GM23338 (cell line): ENCODE measurements around the gene SETMAR. TPM values are rescaled to one million over a fixed set of nuclear protein-coding genes. Genes with fewer than 3 reads are reported as not detected.

Experiments used
- ATAC-seq: fragments of 200-7000 bp; cut with Tn5 transposase; 3 replicates; pipeline ENCODE4 v1.9.1; 2020
- DNase-seq: peaks from one replicate; pipeline ENCODE4 v3.0.0-alpha.2; 2015; ENCODE audit warnings: low spot score
- H2AFZ ChIP-seq: fragments of 200-600 bp; sonication (generic); 2 replicates; pipeline ENCODE4 v1.8.0; 2016; ENCODE audit warnings: antibody characterized with exemption, mild to moderate bottlenecking, moderate library complexity
- H3F3A ChIP-seq: fragments of 200-600 bp; sonication (generic); replicated peaks from 2 replicates; pipeline ENCODE4 v1.8.0; 2017; ENCODE audit warnings: antibody characterized with exemption, mixed run types, low read depth
- H3K27ac ChIP-seq: fragments of 200-600 bp; sonication (generic); 2 replicates; pipeline ENCODE4 v1.6.1; 2016; ENCODE audit warnings: low read depth
- H3K27me3 ChIP-seq: fragments of 200-600 bp; sonication (generic); 2 replicates; pipeline ENCODE4 v1.8.0; 2016; ENCODE audit warnings: mild to moderate bottlenecking, mixed run types, moderate library complexity; ENCODE audit not compliant: insufficient read depth
- H3K36me3 ChIP-seq: fragments of 200-600 bp; sonication (generic); 2 replicates; pipeline ENCODE4 v1.8.0; 2016; ENCODE audit warnings: mild to moderate bottlenecking; ENCODE audit not compliant: insufficient read depth
- H3K4me1 ChIP-seq: fragments of 200-600 bp; sonication (generic); 2 replicates; pipeline ENCODE4 v1.8.0; 2016; ENCODE audit warnings: mild to moderate bottlenecking, moderate library complexity; ENCODE audit not compliant: insufficient read depth
- H3K4me2 ChIP-seq: fragments of 200-600 bp; sonication (generic); 2 replicates; pipeline ENCODE4 v1.7.1; 2017; ENCODE audit warnings: mixed run types
- H3K4me3 ChIP-seq: fragments of 200-600 bp; sonication (generic); 2 replicates; pipeline ENCODE4 v1.6.1; 2016; ENCODE audit warnings: mixed run types
- H3K79me2 ChIP-seq: fragments of 200-600 bp; sonication (generic); replicated peaks from 2 replicates; pipeline ENCODE4 v1.8.0; 2017; ENCODE audit warnings: mild to moderate bottlenecking; ENCODE audit not compliant: insufficient read depth
- H3K9me2 ChIP-seq: fragments of 200-600 bp; sonication (generic); 2 replicates; pipeline ENCODE4 v1.8.0; 2017; ENCODE audit not compliant: insufficient read depth
- H4K20me1 ChIP-seq: fragments of 200-600 bp; sonication (generic); replicated peaks from 2 replicates; pipeline ENCODE4 v1.8.0; 2017; ENCODE audit warnings: mild to moderate bottlenecking; ENCODE audit not compliant: insufficient read depth
- H3K27ac Mint-ChIP-seq: 2 replicates; pipeline ENCODE4 v1.8.0; 2020; ENCODE audit warnings: inconsistent platforms, mild to moderate bottlenecking, moderate library complexity, mixed read lengths
- H3K27me3 Mint-ChIP-seq: 3 replicates; pipeline ENCODE4 v1.8.0; 2022; ENCODE audit warnings: low read depth, mild to moderate bottlenecking, moderate library complexity, mixed read lengths, inconsistent platforms; ENCODE audit not compliant: insufficient read depth, poor library complexity
- H3K36me3 Mint-ChIP-seq: 3 replicates; pipeline ENCODE4 v1.8.0; 2021; ENCODE audit warnings: low read depth, mild to moderate bottlenecking, inconsistent platforms, moderate library complexity, mixed read lengths
- H3K4me1 Mint-ChIP-seq: 3 replicates; pipeline ENCODE4 v1.8.0; 2020; ENCODE audit warnings: mild to moderate bottlenecking, inconsistent platforms, mixed read lengths
- H3K4me3 Mint-ChIP-seq: 3 replicates; pipeline ENCODE4 v1.8.0; 2021; ENCODE audit warnings: moderate library complexity, mild to moderate bottlenecking, inconsistent platforms, mixed read lengths
- H3K9me3 Mint-ChIP-seq: 3 replicates; pipeline ENCODE4 v1.8.0; 2020; ENCODE audit warnings: moderate library complexity, mild to moderate bottlenecking, inconsistent platforms, mixed read lengths
- CREB1 ChIP-seq: fragments of 250-450 bp; sonication (Bioruptor Pico); IDR thresholded peaks from 2 replicates; pipeline ENCODE4 v1.5.0; 2020; ENCODE audit warnings: low read depth, mild to moderate bottlenecking, moderate library complexity
- EZH2phosphoT487 ChIP-seq: fragments of 200-600 bp; sonication (generic); IDR thresholded peaks from one replicate; pipeline ENCODE4 v1.8.1; 2018; ENCODE audit warnings: antibody characterized with exemption; ENCODE audit not compliant: unreplicated experiment
- POLR2AphosphoS5 ChIP-seq: IDR thresholded peaks from 2 replicates; pipeline ENCODE4 v1.6.1; 2016; ENCODE audit warnings: antibody characterized with exemption, low read depth
- STAT1 ChIP-seq: IDR thresholded peaks from one replicate; pipeline ENCODE4 v1.6.1; 2016; ENCODE audit warnings: antibody characterized with exemption; ENCODE audit not compliant: unreplicated experiment
- ZNF331 ChIP-seq: fragments of 250-450 bp; sonication (Bioruptor Pico); IDR thresholded peaks from 2 replicates; pipeline ENCODE4 v1.5.0; 2020; ENCODE audit warnings: low read depth, mild to moderate bottlenecking, moderate library complexity
- polyA plus RNA-seq: library from polyadenylated mRNA; unstranded; fragments of >200 nt; fragmentation: Nextera tagmentation; extraction: Ambion mirVana; gene quantifications from 2 replicates; pipeline ENCODE4 v1.2.1, GENCODE V29; 2016
- total RNA-seq: library from RNA; depleted of rRNA; stranded (reverse); fragments of >200 nt; shearing (Covaris generic); gene quantifications from 2 replicates; pipeline ENCODE4 v1.2.3, GENCODE V29; 2014
- TF ChIP-seq, protein P1 (sequence below), 2 experiments: fragments of 200-600 bp in 1 of 2; sonication (generic) in 1 of 2; conservative IDR thresholded peaks; 2 replicates each; pipeline versions ENCODE4 v1.5.1 to v1.6.1; 2016 to 2017; ENCODE audit warnings: antibody characterized with exemption in 2 of 2, low read depth in 2 of 2, mild to moderate bottlenecking in 2 of 2, moderate library complexity in 1 of 2
- TF ChIP-seq, protein P2 (sequence below): IDR thresholded peaks from one replicate; pipeline ENCODE4 v1.6.1; 2018; ENCODE audit warnings: antibody characterized with exemption; ENCODE audit not compliant: unreplicated experiment
- TF ChIP-seq, protein P3 (sequence below): fragments of 250-450 bp; sonication (Bioruptor Pico); IDR thresholded peaks from 2 replicates; pipeline ENCODE4 v1.5.0; 2020; ENCODE audit warnings: mild to moderate bottlenecking, moderate library complexity

SETMAR gene
- total and polyA plus RNA-seq, 2 experiments from 2014 or later = 11.2 to 19.8 TPM

GRCh38 chr3:4360817-4361216 is 57.6 kb downstream of the SETMAR start:
- no peaks in the 10 kb centered on the region for H3F3A ChIP-seq
- DNase-seq (no peak), ATAC-seq (no peak)
- no peaks in the 10 kb centered on the region for H3K36me3 ChIP-seq
- H3K27me3 ChIP-seq = no peaks in the 10 kb centered on the region
- no peak overlapping the region for H3K4me2 ChIP-seq
- H3K9me3 Mint-ChIP-seq = no peaks in the 10 kb centered on the region
- no peak overlapping the region for H3K27ac Mint-ChIP-seq
- H3K36me3 Mint-ChIP-seq = no peaks in the 10 kb centered on the region
- no peaks in the 10 kb centered on the region for H3K79me2 ChIP-seq
- no peaks in the 10 kb centered on the region for H4K20me1 ChIP-seq
- no peak overlapping the region for H2AFZ ChIP-seq
- H3K9me2 ChIP-seq = no peaks in the 10 kb centered on the region
- H3K27me3 Mint-ChIP-seq = no peaks in the 10 kb centered on the region
- H3K4me3 Mint-ChIP-seq = no peak overlapping the region
- TF ChIP-seq POLR2AphosphoS5 = no peak
- no peak for TF ChIP-seq EZH2phosphoT487
- TF ChIP-seq, protein P1, sequence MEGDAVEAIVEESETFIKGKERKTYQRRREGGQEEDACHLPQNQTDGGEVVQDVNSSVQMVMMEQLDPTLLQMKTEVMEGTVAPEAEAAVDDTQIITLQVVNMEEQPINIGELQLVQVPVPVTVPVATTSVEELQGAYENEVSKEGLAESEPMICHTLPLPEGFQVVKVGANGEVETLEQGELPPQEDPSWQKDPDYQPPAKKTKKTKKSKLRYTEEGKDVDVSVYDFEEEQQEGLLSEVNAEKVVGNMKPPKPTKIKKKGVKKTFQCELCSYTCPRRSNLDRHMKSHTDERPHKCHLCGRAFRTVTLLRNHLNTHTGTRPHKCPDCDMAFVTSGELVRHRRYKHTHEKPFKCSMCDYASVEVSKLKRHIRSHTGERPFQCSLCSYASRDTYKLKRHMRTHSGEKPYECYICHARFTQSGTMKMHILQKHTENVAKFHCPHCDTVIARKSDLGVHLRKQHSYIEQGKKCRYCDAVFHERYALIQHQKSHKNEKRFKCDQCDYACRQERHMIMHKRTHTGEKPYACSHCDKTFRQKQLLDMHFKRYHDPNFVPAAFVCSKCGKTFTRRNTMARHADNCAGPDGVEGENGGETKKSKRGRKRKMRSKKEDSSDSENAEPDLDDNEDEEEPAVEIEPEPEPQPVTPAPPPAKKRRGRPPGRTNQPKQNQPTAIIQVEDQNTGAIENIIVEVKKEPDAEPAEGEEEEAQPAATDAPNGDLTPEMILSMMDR (conservative IDR thresholded peaks at IDR 0.05; ENCODE audit: low read depth in 2 of 2) = no peak
- TF ChIP-seq, protein P2, sequence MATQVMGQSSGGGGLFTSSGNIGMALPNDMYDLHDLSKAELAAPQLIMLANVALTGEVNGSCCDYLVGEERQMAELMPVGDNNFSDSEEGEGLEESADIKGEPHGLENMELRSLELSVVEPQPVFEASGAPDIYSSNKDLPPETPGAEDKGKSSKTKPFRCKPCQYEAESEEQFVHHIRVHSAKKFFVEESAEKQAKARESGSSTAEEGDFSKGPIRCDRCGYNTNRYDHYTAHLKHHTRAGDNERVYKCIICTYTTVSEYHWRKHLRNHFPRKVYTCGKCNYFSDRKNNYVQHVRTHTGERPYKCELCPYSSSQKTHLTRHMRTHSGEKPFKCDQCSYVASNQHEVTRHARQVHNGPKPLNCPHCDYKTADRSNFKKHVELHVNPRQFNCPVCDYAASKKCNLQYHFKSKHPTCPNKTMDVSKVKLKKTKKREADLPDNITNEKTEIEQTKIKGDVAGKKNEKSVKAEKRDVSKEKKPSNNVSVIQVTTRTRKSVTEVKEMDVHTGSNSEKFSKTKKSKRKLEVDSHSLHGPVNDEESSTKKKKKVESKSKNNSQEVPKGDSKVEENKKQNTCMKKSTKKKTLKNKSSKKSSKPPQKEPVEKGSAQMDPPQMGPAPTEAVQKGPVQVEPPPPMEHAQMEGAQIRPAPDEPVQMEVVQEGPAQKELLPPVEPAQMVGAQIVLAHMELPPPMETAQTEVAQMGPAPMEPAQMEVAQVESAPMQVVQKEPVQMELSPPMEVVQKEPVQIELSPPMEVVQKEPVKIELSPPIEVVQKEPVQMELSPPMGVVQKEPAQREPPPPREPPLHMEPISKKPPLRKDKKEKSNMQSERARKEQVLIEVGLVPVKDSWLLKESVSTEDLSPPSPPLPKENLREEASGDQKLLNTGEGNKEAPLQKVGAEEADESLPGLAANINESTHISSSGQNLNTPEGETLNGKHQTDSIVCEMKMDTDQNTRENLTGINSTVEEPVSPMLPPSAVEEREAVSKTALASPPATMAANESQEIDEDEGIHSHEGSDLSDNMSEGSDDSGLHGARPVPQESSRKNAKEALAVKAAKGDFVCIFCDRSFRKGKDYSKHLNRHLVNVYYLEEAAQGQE = no peak
- TF ChIP-seq STAT1 = no peak
- no peak for TF ChIP-seq ZNF331 (CRISPR knock-in tag)
- TF ChIP-seq, protein P3, sequence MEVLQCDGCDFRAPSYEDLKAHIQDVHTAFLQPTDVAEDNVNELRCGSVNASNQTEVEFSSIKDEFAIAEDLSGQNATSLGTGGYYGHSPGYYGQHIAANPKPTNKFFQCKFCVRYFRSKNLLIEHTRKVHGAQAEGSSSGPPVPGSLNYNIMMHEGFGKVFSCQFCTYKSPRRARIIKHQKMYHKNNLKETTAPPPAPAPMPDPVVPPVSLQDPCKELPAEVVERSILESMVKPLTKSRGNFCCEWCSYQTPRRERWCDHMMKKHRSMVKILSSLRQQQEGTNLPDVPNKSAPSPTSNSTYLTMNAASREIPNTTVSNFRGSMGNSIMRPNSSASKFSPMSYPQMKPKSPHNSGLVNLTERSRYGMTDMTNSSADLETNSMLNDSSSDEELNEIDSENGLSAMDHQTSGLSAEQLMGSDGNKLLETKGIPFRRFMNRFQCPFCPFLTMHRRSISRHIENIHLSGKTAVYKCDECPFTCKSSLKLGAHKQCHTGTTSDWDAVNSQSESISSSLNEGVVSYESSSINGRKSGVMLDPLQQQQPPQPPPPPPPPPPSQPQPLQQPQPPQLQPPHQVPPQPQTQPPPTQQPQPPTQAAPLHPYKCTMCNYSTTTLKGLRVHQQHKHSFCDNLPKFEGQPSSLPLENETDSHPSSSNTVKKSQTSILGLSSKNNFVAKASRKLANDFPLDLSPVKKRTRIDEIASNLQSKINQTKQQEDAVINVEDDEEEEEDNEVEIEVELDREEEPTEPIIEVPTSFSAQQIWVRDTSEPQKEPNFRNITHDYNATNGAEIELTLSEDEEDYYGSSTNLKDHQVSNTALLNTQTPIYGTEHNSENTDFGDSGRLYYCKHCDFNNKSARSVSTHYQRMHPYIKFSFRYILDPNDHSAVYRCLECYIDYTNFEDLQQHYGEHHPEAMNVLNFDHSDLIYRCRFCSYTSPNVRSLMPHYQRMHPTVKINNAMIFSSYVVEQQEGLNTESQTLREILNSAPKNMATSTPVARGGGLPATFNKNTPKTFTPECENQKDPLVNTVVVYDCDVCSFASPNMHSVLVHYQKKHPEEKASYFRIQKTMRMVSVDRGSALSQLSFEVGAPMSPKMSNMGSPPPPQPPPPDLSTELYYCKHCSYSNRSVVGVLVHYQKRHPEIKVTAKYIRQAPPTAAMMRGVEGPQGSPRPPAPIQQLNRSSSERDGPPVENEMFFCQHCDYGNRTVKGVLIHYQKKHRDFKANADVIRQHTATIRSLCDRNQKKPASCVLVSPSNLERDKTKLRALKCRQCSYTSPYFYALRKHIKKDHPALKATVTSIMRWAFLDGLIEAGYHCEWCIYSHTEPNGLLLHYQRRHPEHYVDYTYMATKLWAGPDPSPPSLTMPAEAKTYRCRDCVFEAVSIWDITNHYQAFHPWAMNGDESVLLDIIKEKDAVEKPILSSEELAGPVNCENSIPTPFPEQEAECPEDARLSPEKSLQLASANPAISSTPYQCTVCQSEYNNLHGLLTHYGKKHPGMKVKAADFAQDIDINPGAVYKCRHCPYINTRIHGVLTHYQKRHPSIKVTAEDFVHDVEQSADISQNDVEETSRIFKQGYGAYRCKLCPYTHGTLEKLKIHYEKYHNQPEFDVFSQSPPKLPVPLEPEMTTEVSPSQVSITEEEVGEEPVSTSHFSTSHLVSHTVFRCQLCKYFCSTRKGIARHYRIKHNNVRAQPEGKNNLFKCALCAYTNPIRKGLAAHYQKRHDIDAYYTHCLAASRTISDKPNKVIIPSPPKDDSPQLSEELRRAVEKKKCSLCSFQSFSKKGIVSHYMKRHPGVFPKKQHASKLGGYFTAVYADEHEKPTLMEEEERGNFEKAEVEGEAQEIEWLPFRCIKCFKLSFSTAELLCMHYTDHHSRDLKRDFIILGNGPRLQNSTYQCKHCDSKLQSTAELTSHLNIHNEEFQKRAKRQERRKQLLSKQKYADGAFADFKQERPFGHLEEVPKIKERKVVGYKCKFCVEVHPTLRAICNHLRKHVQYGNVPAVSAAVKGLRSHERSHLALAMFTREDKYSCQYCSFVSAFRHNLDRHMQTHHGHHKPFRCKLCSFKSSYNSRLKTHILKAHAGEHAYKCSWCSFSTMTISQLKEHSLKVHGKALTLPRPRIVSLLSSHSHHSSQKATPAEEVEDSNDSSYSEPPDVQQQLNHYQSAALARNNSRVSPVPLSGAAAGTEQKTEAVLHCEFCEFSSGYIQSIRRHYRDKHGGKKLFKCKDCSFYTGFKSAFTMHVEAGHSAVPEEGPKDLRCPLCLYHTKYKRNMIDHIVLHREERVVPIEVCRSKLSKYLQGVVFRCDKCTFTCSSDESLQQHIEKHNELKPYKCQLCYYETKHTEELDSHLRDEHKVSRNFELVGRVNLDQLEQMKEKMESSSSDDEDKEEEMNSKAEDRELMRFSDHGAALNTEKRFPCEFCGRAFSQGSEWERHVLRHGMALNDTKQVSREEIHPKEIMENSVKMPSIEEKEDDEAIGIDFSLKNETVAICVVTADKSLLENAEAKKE (CRISPR knock-in tag) = no peak
- TF ChIP-seq CREB1 (CRISPR knock-in tag) = no peak
- H3K4me1 Mint-ChIP-seq = no peaks in the 10 kb centered on the region; the same call in 2 of the 3 replicates
- H3K27ac ChIP-seq = no peak overlapping the region
- H3K4me1 ChIP-seq = no peaks in the 10 kb centered on the region
- no peak overlapping the region for H3K4me3 ChIP-seq
